NCI-H187 treated with DMSO at 0.1 percent for 48 hours (cell line): ENCODE measurements around the gene SDHAF1.
A peak's percentile ranks its signal among the peaks of the same experiment; 100 is the strongest.
"Not testable (repeated sequence)": the region's sequence is repeated elsewhere in the genome, so short reads cannot be mapped to it uniquely, and the experiment has no call there.

Experiments
- DNase-seq: peaks from one replicate; lab custom pipeline; 2025; lab: John Stamatoyannopoulos, UW

SDHAF1 gene

DNA sequence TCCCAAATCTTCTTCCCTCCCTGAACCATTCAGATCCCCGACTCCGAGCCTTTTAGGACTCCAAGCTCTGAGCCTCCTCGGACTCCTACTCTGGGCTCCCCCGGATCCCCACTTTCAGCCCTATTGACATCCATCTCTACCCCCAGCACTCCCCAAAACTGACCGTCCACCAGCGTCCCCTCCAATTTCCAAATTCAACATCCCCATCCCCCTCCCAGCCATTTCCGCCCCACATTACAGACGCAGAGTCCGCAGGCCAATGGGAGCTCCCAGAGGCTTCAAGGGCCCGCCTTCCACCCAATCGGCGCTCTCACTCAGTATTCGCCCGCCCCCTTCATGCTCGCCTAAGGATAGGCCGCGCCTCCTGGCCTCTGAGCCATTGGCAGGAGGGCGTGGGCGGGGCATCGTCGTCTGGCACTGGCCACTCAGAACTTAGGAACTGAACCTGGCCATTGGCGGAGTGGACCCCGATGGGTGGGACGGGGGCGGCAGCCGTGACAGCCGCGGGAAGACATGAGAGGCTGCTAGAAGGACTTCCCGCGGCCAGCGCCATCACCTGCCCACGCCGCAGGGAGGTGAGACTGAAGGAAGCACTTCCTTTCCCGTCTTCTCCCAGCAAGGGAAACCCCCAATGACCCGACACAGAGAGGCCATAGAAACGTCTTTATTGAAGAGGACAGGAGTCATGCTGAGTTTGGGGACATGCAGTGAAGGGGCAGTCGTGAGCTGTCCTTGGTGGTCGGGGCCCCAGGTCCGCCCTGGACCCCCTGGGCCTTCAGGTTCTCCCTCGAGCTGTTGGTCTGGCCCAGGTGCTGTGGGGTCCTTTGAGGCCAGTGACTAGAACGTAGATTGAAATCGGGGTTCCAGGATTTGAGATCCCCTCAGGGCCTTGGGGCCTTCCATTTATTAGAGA is 19.3 kb downstream of the SDHAF1 start, which contains the start of gene ALKBH6:
ALKBH6 (minus strand) TSS at position 202 of the 913 bp plus-strand sequence. CDS start 816 bp downstream, outside the sequence.
- peak; percentile 100 for DNase-seq

DNA sequence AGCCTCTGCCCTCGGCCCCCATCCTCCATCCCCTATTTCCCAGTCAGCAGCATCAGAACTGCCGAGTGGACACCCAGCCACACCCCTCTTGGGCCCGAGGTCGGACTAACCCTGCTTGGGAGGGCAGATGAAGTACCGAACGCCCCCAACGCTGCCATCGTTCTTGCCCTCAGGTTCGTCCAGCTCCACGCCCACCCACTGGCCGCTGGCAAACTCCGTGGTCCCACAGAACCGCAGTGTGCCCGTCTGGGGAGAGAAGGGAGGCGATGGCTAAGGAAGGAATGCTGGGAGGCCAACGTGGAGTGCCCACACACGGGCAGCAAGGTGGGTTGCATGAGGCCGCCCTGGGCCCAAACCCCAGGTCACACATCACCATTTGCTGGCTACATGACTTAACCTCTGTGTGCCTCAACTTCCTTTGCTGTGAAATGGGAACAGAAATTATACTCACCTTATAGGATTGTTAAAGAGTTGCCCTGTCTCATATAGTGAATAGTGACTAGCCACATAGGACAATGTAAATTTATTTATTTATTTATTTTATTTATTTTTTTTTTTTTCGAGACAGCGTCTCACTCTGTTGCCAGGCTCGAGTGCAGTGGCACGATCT is 24.2 kb downstream of the SDHAF1 start:
- no peak for DNase-seq

- no peak for DNase-seq
Measured at GRCh38 chr19:36023432-36023831, 28.4 kb downstream of the SDHAF1 start.

GRCh38 chr19:36025541-36025940 is 30.6 kb downstream of the SDHAF1 start:
- no peak for DNase-seq

DNA sequence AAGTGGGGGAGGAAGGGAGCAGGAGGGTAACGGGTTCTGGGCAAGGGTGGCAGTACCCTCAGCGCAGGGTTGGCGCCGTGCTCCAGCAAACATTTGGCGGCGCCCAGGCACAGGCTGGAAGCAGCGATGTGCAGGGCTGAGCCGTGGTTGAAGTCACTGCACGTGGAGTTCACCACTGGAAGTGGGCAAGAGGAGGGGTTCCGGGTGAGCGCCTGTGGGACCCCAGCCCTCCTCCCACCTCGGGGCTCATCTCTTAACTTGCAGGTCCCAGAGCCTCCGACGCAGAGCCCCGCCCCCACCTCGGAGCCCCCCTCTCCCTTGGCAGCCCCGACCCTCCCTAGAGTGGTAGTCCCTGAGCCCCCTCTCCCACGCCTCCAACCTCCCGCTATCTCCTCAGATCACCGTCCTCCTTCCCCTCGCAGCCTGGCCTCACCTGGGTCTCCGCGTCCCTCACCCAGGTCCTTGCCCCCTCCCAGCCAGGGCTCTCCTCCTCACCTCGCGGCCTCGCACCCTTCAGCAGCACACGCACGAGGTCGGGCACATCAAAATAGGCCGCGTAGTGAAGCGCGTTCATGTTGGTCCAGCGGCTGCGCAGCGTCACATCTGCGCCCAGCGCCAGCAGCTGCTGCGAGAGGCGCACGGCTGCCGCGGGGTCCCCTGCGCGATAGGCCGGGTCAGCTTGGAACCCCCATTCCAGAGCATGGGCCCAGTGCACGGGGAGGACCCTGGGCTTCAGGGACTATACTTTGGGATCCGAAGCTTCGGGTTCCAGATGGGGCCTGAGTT is 31.3 kb downstream of the SDHAF1 start:
- DNase-seq: no peak

GRCh38 chr19:36027696-36028095 is 32.7 kb downstream of the SDHAF1 start:
- no peak for DNase-seq

DNA sequence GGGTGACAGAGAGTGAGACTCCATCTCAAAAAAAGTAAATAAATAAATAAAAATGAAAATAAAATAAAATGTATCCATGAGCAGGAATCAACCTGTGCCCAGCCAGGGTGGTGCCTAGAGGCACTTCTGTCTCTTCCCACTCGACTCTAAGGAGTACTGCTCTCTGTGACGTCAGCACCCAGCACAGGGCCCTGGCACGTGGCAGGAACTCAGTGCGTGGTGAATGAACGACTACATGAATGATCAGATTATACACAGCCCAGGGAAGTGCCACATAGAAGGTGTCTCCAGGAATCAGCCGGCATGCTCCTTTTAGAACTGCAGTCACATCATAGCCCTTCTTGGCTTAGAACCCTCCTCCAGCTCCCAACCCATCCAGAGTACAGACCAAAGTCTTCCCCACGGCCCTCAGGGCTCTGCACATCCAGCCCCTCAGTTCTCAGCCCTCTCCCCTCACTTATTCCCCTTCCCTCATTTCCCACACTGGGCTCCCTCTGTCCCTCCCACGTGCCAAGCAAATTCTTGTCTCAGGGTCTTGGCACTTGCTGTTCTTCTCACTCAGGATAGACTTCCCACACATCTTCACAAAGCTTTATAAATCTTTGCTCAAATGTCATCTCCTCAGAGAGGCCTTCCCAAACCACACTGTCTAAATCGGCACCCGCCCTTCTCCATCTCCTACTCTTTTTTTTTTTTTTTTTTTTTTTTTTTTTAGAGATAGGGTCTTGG is 33.5 kb downstream of the SDHAF1 start:
- DNase-seq: no peak

GRCh38 chr19:36030264-36031148 is 35.5 kb downstream of the SDHAF1 start:
- DNase-seq: no peak

- DNase-seq: no peak
Measured at GRCh38 chr19:36031308-36031707, 36.3 kb downstream of the SDHAF1 start.

DNA sequence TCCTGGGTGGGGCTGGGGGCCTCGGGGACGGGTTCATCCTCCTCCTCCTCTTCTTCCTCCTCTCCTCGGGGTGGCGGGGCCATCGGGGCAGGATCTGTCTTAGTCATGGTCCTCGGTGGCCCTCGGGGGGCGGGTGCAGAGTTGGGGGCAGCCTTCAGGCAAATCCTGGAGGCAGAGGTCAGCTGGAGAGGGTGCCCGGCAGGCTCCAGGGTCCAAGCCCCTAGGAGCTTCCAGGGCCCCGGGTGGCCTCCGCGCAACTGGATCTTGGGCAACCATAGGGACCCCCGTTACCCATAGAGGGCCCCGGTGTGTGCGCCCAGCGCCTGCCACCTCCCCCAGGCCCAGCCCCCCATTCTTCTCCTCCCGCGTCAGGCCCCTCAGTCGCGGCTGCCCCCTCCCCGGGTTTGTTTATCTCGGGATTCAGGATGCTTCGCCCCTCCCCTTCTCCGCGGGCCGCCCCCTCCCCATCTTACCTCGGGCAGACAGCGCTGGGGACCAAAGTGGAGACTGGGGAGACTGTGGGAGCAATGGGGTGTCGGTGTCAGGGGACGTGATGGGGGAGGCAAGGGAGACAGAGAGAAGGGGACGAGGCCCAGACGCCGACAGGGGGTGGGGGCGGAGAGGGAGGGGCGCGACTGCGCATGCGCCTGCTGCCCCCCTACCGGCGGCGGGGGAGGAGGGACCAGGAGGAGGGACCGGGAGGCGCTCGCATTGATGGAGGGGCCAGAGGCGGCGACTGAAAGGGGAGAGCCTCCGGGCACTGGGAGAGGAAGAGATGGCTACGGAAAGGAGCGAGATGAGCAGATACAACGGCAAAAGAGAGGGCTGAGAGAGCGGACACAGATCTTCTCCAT is 37.5 kb downstream of the SDHAF1 start, which contains the start of gene CLIP3:
CLIP3 (minus strand) TSS at position 623 of the 854 bp plus-strand sequence; CDS start at position 107, 516 bp downstream.
- no peak for DNase-seq

- DNase-seq: no peak
Measured at GRCh38 chr19:36040495-36040894, 45.5 kb downstream of the SDHAF1 start.

GRCh38 chr19:36041092-36041491 is 46.1 kb downstream of the SDHAF1 start:
- DNase-seq: not testable (repeated sequence)

GRCh38 chr19:36041831-36042230 is 46.8 kb downstream of the SDHAF1 start:
- no peak for DNase-seq

- no peak for DNase-seq
Measured at GRCh38 chr19:36043952-36044351, 49.0 kb downstream of the SDHAF1 start.
